ENCODE measurements around the gene EFCAB9.
"Not testable (repeated sequence)": the region's sequence is repeated elsewhere in the genome, so short reads cannot be mapped to it uniquely, and the experiment has no call there.

The EFCAB9 gene

DNA sequence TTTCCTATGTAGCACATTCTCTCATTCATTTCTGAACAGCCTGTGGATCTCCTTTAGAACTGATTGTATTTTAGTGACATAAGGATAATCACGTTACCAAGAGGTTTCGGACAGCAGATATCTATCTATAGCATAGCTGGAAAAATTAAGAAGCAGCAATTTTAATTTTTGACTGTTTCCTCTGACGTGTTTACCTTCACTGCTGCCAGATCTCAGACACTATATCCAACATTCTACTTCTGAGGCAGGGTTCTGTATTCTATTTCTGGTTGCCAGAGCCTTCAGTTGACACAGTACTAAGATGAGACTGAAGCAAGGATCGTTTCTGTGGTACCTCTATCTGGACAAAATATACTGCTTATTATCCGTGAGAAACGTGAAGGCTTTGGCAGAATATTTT lies at the start of gene EFCAB9:
TSS of gene EFCAB9 (plus strand) at position 301 of the 400 bp plus-strand sequence. CDS start at position 302, 1 bp downstream.
- DNase-seq, result no peak

DNA sequence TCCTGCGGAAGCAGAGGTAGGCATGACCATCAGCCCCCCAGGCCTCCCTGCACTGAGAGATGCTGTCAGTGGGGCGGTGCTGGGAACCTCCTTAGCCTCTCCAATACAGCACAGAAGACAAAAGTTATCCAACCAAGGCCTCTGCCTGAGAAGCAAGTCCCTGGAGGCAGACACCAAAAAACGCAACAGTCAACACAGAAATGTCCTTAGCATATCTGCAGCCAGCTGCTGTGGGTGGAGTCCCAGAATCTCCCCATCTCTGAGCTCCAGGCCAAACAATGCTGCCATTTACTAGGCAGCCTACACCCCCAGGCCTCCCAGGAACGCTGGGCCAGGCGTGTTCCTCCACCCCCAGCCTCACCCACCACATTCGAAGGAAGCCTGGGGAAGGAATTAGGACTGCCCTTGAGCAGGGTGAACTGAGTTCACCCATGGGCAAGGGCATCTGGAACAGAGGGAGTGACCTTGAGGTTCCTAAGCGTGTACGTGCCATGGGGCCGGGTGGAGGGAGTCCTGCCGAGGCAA lies 49.6 kb upstream of the EFCAB9 start:
- no peak for DNase-seq

DNA sequence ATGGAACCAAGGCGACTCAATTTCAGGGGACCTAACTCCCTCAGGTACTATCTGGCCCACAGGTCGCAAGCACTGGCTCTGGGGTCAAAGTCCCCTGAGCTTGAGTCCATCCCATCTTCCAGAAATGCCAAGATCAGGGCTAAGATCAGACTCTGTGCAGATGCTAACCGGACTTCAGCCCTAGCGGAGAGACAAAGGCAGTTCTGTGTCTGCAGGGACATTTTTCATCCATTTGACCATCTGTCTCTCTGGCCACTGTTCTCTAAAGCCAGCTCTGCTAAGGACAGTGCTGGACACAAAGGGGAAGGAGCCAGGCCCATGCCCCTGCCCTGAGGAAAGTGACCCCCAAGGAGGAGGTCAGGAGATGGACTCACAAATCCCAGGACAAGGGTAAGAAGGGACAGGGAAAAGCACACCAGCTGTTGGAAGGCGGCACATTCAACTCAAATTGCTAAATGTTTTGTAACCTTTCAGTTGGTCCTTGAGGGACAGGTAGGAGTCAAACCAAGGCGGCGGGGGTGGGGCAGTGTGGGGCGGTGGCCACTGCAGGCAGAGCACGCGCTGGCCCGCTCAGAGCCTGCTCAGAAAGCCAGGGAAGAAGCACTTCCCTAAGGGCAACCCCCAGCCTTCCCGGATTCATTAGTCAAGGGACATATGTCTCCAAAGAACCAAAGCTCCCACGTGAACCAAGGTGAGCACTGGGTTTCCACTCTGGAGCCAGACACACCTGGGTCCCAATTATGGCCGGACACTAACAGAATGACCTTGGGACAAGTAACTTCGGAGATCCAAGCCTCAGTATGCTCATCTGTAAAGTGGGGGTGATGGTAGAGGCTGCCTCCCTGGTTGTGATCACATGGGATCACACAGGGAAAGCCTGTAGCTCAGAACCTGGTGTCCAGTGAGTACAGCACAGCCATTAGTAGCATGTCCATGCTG lies 48.8 kb upstream of the EFCAB9 start:
- no peak for DNase-seq

DNA sequence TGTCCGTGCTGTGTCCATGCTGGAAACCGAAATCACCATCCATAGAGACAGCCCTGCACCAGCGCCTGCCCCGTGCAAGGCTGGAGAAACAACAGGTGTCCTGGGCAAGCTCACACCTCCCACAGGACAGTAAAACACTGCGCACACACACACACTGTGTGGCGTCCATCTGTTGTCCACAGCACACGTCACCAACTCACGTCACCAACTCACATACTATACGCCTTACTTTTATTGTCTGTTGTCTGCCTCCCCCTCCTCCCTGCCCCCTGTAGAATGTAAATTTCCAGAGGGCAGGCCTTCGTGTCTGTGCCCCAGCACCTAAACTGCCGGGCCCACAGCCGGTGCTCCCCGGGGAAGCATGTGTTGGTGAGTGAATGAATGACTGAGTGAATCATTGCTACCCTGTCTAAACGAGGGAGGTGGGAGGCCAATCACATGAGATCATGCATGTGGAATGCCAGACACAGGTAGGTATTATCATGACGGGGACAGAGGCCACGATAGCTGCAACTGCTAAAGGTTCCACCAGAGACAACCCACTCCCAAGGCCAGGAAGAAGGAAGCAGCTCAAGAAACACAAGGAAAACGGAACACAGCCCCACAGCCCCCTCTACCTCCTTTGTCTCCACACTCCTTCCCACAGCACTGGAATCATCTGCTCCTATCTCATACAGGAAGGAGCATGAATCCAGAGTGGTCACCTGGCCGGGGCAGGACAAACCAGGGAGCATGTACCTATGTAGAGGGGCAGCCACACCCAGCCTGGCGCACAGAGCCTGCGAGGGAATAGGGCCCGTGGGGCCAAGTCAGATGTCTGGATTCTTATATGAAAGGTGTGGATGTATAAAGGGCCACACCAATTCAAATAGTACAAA lies 47.9 kb upstream of the EFCAB9 start:
- DNase-seq, result no peak

DNA sequence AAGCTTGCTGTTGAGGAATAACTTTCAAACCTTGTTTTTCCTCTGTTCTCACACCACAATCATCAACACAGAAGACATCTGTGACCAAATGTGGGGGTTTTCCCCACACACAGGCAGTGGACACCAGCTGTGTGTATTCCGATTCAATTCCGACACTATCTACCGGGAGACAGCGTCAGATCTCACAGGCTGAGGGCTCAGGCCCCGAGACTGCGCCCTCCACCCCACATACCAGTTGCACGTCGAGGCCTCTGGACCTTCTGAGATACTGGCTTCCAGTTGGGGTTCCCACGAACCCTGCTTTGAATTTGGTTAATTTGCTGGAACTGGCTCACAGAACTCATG lies 47.3 kb upstream of the EFCAB9 start:
- DNase-seq, result no peak

DNA sequence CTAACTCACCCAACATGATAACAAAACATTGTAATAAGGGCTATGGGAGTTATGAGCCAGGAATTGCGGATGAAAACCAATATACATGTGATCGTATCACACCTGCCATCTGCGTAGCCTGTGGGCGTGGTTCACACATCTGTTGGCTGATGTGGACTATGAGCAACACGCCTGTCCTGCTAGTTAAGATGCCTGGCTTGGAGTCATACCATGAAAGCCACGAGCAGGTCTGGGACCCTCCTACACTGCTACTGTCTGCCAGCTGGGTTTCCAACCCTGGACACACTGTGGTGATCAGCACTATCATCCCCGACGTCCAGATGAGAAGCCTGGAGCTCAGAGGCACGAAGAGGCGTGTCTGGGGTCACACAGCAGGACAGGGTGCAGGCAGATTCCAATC lies 46.1 kb upstream of the EFCAB9 start:
- DNase-seq, result no peak

DNA sequence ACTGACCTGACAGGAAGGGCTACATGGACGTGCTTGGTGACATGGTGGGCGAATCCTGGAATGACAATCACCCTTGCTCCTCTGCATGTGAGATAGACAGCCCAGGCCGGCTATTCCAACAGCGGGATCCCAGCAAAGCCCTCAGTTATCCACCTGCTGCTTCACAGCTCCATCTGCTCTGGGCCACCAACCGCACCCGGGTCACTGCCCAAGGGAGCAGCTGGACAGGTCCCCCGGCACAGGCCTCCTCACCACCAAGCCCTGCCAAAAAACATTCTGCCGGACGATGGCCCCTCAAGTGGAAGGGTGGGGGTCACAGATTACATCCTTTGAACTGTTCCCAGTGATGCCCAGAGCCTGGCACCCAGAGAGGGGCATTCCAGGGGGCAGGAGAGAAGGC lies 45.6 kb upstream of the EFCAB9 start:
- DNase-seq, result no peak

DNA sequence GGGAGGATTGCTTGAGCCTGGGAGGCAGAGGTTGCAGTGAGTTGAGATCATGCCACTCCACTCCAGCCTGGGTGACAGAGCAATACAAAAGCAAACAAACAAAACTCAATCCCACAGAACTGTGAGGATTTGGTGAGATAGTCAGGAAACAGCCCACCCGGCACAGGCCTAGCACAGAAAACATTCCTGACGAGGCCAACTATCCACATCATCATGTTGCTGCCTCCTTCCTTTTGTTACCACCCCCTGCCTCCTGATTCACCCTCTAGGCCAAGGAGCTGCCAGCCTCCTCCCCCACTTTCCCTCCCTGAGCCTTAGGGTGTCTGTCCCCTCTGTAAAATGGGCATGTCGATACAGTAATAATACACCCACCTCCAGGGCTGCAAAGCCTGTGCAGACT lies 44.9 kb upstream of the EFCAB9 start:
- no peak for DNase-seq

DNA sequence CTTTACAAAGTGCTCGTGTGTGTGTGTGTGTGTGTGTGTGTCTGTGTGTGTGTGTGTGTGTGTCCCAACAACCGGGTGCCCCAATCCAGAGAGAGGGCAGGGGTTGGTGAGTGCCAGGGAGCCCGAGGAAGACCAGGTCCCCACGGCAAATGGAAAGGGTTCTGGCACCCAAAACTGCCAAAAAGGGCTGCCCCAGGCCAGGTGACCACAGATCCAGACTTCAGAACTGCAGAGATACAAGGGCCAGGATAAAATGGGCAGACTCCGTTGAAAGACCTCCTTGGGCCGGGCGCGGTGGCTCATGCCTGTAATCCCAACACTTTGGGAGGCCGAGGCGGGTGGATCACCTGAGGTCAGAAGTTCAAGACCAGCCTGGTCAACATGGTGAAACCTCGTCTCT lies 44.5 kb upstream of the EFCAB9 start:
- DNase-seq, result not testable (repeated sequence)

DNA sequence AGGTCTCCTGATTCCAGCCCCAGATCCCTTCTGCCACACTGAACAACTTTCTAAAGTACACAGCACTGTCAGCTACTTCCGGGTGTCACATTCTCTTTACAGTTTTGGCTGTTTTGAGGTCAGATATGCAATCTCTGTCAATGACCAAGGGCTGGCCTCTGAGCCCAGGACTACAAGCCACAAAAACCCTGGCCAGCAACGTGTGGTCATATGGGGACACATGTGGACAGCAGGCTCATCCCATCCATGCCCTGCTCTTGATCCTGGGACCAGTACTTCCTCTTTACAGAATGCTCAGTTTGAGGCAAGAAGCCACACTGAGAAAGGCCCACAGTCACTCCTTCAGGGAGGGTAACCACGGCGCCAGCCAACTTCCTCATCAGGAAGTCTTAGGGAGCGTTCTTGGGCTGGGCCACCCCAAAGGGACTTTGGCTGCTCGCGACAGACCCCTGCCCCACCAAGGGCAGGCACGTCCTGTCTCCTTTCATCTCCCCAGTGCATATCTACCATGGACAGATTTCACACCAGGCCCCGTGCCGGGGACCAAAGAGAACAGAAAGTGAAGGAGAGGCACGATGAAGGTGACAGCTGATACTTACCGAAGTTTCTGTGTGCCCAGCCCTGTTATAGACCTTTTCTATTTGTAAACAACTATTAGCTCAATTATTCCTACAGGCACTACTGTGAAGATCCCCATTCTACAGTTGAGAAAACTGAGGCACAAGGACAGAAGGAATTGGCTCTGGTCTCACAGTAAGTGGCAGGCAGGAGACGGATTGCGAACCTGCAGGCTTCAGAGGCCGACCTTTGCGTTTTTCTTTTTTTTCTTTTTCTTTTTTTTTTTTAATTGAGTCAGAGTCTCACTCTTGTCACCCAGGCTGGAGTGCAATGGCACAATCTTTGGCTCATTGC lies 43.2 kb upstream of the EFCAB9 start:
- DNase-seq, result no peak

DNA sequence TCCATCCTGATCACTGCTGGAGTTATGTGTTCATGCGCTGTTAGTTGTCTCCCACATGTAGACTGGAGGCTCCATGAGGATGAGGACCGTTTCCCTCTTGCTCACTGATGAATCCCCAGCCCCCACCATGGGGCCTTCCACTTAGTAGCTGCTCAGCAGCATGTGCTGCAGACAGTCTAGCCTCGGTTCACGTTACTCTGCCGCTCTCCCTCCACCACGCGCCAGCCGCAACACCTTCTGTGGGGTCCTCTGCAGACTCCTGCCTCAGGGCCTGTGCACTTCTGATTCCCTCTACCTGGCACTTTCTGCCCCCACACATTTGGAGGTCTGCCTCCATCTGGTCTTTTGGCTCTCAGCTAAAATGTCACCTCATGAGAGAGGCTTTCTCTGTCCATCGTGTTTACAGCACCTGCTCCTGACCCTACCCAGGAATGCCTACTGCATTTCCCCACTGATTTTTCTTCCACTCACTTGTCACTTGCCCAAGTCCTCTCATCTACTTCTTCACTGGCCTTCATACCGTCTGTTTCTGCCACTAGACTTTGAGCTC lies 42.2 kb upstream of the EFCAB9 start:
- no peak for DNase-seq

DNA sequence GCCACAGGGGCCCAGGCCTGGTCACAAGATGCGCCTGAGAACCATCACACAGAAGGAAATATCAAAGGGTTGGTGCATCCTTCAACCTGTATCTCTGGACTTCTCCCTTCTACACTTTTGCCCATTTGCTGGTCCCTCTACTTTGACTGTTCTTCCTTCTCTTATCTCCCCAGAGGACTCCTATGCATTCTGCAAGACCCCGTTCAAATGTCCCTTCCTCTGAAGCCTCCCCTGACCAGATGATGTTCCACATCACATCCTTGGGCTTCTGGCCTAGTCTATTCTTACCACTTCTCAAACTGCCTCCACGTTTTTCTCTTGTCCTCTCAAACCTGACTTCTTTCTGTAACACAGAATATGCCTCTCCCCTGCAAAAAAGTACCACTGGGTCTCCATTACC lies 40.3 kb upstream of the EFCAB9 start:
- no peak for DNase-seq

DNA sequence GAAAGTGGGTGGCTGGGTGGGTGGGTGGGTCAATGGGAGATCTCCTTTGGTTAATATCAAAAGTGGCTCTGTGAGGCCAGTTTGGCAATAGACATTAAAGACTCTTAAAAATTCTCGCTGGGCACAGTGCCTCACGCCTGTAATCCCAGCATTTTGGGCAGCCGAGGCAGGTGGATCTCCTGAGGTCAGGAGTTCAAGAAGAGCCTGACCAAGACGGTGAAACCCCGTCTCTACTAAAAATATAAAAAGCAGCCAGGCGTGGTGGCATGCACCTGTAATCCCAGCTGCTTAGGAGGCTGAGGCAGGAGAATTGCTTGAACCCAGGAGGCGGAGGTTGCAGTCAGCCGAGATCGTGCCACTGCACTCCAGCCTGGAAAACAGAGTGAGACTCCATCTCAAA lies 38.9 kb upstream of the EFCAB9 start:
- not testable (repeated sequence) for DNase-seq

DNA sequence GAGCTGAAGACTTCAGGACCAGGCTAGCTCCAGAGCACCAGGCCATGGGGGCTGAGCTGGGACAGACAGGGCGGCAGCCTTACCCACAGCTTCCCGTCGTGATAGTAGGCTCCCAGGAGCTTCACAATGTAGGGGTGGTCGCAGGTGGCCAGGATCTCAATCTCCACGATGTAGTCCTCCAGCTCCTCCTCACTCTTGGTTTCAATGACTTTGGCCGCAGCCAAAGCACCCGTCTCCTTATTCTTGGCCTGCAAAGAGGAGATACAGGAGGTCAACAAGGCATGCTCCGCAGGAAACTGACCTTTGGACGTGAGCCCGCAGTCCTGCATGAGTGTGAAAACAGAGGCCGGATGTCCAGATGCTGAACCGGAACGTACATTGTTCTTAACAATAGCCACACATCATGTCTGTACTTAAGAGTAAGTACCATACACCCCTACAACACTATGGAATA lies 37.4 kb upstream of the EFCAB9 start:
- no peak for DNase-seq

DNA sequence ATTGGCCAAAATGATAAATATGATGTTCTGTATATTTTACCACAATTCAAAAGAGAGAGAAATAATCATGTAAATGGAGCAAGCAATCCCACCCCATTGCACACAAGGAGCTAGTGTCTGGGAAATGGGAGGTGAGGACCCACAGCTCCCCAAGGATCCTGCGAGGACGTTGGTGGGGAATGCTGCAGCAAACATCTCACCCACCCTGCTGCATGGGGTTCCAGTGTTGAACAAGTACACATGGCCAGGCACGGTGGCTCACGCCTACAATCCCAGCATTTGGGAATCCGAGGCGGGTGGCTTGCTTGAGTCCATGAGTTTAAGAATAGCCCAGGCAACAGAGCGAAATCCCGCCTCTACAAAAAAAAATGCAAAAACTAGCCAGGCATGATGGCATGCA lies 35.0 kb upstream of the EFCAB9 start:
- no peak for DNase-seq

DNA sequence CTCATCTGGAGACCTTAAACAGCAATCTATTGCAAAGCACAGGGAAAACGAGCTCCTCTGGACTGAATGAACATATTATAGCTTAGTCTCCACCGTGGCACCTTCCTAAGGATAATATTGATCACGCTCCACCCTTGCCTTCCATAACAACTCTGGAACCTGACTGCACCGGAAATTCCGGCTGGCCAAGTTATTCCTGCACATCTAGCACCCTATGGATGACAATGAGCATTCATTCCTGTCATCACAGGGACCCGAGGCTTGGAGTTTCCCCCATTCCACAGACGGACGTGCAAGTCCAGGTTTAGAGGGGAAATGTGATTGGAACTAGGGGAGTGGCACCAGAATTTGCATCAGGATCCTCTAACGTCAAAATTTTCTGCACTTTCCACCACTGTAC lies 33.5 kb upstream of the EFCAB9 start:
- no peak for DNase-seq

DNA sequence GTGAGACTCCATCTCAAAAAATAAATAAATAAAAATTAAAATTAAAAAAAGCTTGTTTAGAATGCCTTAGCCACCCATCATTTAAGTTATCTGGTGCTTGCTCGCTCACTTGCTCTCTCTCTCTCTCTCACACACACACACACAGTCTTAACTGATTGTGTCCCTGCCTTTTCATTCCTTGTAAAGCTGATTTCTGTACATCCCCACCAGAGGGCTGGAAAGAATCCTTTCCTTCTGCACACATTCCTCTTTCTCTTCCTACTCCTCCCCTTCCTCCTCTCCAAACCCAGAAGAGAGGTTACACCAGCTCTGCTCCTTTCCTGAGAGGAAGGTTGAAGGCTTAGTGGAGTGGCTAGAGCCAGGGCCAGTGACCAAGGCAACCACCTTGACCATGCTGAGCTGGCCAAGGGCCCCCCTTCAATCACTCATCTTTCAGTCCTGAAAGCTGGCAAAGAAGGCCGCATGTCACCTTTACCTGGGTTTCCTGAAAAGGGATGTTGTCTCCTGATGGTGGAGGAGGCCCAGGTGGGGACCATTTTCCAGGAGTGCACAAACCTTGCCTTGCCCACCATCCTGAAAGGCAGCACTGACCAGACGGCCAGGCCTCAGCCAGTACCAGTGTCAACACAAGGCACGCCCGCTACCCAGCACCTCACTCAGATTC lies 31.5 kb upstream of the EFCAB9 start:
- DNase-seq, result no peak

DNA sequence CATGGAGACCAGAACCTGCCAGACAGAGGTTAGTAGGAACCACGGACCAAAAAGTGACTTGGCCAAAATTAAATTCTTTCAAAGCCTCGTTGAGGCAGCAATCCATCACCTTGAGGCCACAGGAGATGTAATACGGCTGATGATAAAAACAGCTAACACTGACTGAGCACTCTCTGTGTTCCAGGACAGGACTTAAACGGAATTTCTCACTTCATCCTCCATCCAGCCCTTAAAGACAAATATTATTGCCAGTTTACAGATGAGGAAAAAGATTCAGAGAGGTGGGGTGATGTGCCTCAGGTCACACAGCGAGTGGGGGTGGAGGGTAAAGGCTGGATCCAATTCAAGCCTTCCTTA lies 31.0 kb upstream of the EFCAB9 start:
- DNase-seq, result no peak

DNA sequence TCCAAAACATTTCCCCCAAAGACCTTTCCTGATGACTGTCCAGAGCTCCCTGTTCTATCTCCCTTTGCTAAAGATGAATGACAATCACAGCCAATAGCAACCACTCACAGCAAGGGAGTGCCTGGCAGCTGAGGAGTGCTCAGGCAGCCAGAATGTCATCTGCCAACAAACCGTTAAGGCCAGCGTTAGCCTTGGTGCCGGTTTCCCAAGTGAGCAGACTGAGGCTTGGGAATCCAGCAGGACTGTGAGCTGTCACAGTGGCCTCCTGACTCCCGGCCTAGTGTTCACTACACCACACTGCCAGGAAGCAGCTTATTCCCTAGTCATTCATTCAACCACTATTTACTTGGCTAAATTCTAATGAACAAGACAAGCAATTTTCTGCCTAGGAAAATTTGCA lies 30.6 kb upstream of the EFCAB9 start:
- DNase-seq, result no peak

DNA sequence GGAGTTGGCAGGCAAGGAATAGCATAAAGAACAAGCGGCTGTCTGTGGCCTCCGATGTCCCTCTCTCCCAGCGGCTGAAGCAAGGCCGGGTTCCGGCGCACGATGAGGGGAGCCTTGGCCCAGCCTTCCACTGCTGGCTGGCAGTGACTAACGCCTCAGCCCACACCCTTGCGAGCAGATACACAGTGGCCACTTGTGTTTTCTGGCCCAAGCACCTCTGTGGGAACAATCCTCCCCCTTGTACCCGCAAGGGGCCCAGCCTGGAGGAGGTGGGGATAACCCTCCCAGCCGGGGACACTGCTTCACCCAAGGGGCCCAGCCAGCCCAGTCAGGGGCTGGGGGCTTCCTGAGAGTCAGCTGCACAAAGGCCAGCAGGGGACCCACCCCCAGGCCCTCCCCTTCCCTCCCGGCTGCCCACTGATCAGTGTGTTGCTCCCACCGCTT lies 29.2 kb upstream of the EFCAB9 start:
- no peak for DNase-seq

DNA sequence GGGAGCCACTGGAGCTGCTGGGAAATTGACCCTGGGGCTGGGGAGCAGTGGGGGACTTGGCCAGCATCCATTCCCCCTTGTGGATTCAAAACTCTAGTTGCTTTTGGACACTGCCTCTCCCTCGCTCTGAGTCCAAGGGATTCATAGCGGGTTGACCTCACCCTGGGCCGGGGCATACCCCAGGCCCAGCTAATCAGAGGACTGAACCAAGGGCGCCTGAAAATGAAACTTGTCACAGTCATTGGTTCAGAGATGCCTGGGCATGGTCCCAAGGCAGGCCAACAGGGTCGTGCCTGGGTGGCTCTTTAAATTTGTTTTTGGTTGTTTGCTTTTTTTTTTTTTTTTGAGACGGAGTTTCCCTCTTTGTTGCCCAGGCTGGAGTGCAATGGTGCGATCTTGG lies 28.5 kb upstream of the EFCAB9 start:
- DNase-seq, result no peak

Data from NCI-H1694 treated with DMSO at 0.1 percent for 48 hours (cell line).